Heart left ventricle (tissue), 16 donors: ENCODE data around the gene FAM193B. TPM values are rescaled to one million over a fixed set of nuclear protein-coding genes. Genes with fewer than 3 reads are reported as not detected.

Experiments used
- ATAC-seq, 4 donors: fragments of 200-7000 bp; cut with Tn5 transposase; one replicate each; pipeline ENCODE4 v1.9.1; 2020 to 2022; ENCODE audit warnings: moderate library complexity in 4 of 4, mild to moderate bottlenecking in 3 of 4, moderate number of reproducible peaks in 1 of 4
- DNase-seq, 5 donors: peaks; one replicate each; pipeline ENCODE4 v3.0.0-alpha.2; 2020
- H3K27ac ChIP-seq, 12 donors: fragments of 200-600 bp; sonication (generic) in 4 of 12; one replicate each; pipeline versions ENCODE4 v1.5.0 to v1.8.0; 2016 to 2022; ENCODE audit warnings: mild to moderate bottlenecking in 2 of 12
- H3K27me3 ChIP-seq, 9 donors: fragments of 200-600 bp; sonication (generic) in 2 of 9; one replicate each; pipeline versions ENCODE4 v1.5.1 to v1.8.0; 2016 to 2022; ENCODE audit warnings: mild to moderate bottlenecking in 3 of 9
- H3K36me3 ChIP-seq, 9 donors: fragments of 200-600 bp; sonication (generic) in 2 of 9; one replicate each; pipeline versions ENCODE4 v1.5.0 to v1.8.0; 2018 to 2022; ENCODE audit warnings: mild to moderate bottlenecking in 2 of 9
- H3K4me1 ChIP-seq, 12 donors: fragments of 200-600 bp; sonication (generic) in 4 of 12; one replicate each; pipeline versions ENCODE4 v1.5.0 to v1.8.0; 2016 to 2022; ENCODE audit warnings: mild to moderate bottlenecking in 3 of 12
- H3K4me3 ChIP-seq, 12 donors: fragments of 200-600 bp; sonication (generic) in 4 of 12; one replicate each; pipeline versions ENCODE4 v1.5.0 to v1.8.0; 2017 to 2022; ENCODE audit warnings: mild to moderate bottlenecking in 9 of 12, moderate library complexity in 4 of 12
- H3K9me3 ChIP-seq, 12 donors: fragments of 200-600 bp; sonication (generic) in 4 of 12; one replicate each; pipeline versions ENCODE4 v1.5.0 to v1.8.0; 2016 to 2022; ENCODE audit warnings: mild to moderate bottlenecking in 1 of 12
- CTCF ChIP-seq, 12 donors: fragments of 200-600 bp; sonication (generic) in 4 of 12; IDR thresholded peaks; one replicate each; pipeline versions ENCODE4 v1.5.0 to v1.8.0; 2018 to 2022; ENCODE audit warnings: antibody characterized with exemption in 12 of 12, mild to moderate bottlenecking in 5 of 12
- POLR2A ChIP-seq, 2 donors: fragments of 450-650 bp; IDR thresholded peaks; one replicate each; pipeline ENCODE4 v1.6.1; 2017; ENCODE audit warnings: antibody characterized with exemption in 2 of 2, mild to moderate bottlenecking in 2 of 2, moderate library complexity in 2 of 2
- WGBS, 4 donors: extraction: QIAGEN DNeasy Blood & Tissue Kit in 2 of 4; methylation state at CpG; one replicate each; pipeline versions ENCODE4 v1.1.5 to v1.1.7; 2013 to 2018; 5-methylcytosine and 5-hydroxymethylcytosine counted together
- intact Hi-C, 10 donors: fragments of 100-400 bp; cut with DNase I; formaldehyde crosslinking; loops; one replicate each; pipeline versions ENCODE4 v1.11.1 to v1.14.2; 2022
- polyA plus RNA-seq, 2 donors: library from polyadenylated mRNA; stranded (reverse); fragments of 200-250 nt; gene quantifications; one replicate each; pipeline ENCODE4 v1.2.3, GENCODE V29; 2013
- total RNA-seq, 9 donors: library from RNA; depleted of rRNA in 2 of 9; stranded (reverse); fragments of >200 nt in 2 of 9; fragmentation: NEBNext Ultra II Directional in 3 of 9; extraction: Animal tissue kit (Norgen Biotek cat#: 25700) in 3 of 9; gene quantifications; one replicate each; pipeline versions ENCODE4 v1.1.0 to v1.2.4, GENCODE V29; 2016 to 2023
- donor health status: ischemic (EF 13 %, LVEDD 7.1; RV severe dilation, severe dysfunction).
- donor health status: healthy with polysubstance abuse.
- donor health status: DM: no; HTN: yes; CAD: no.
- donor health status: DM: no; HTN: no; CAD: no.
- donor health status: ischemic (EF 25% LVEDD 6.9; RV normal size, moderate dysfunction).
- donor health status: ischemic (EF 25% LVEDD 5.7; RV mildly dilated, moderate dysfunction).
- donor health status: healthy.
- donor health status: DM: yes; HTN: yes; CAD: no.
- donor health status: ischemic (EF 35%, LVEDD 5.7; RV mildly dilated, moderate dysfunction).
- donor health status: nonischemic (EF 11% LVEDD 7.7; RV severe dilation, severe dysfunction).
- donor health status: DM: yes; HTN: yes; CAD: no.
- donor health status: PGD.
- donor health status: ischemic (EF 29% LVEDD 5.4; RV normal size, mild dysfunction).
- donor health status: nonischemic (EF 23%, LVEDD 6.1; RV moderate dilation, normal function).

Gene FAM193B
- total and polyA plus RNA-seq, 11 donors, result 13.1 to 58.9 (median 20.2) TPM

- 90 to 96% (median 94%) methylated on average over 8 of the region's 8 CpGs for WGBS, 4 donors
- Histone ChIP-seq H3K36me3 (peaks cover 6 to 38% (median 35%) of the 10 kb centered on the region in 9 donors), H3K27me3 (peaks cover 0 to 13% (median 0%) of the 10 kb centered on the region in 9 donors), H3K9me3 (no peaks in the 10 kb centered on the region), H3K27ac (no peak overlapping the region), H3K4me3 (no peak overlapping the region), H3K4me1 (peaks cover 0 to 29% (median 15%) of the 10 kb centered on the region in 12 donors)
- TF ChIP-seq CTCF (IDR thresholded peaks at IDR 0.05), result no peak
- no peak for TF ChIP-seq POLR2A (IDR thresholded peaks at IDR 0.05)
- ATAC-seq (no peak), DNase-seq (no peak)
- intact Hi-C loops, result loop anchor here in 5 of 10 donors (5.0 to 10.0 kb wide), 5 partner anchors 37 to 79 kb away; partner anchors contain the start of genes DDX41 (in 2 of the 5) and FAM193B (in 1 of the 5)
These were observed 39.7 kb upstream of the FAM193B start for GRCh38 chr5:177594071-177594470.

GRCh38 chr5:177593511-177593910 is 39.1 kb upstream of the FAM193B start:
- H3K4me1 ChIP-seq, result peaks cover 0 to 23% (median 14%) of the 10 kb centered on the region in 12 donors
- intact Hi-C loops, result loop anchor here in 5 of 10 donors (5.0 to 10.0 kb wide), 5 partner anchors 36 to 79 kb away; partner anchors contain the start of genes DDX41 (in 2 of the 5) and FAM193B (in 1 of the 5)
- H3K27ac ChIP-seq, result no peak overlapping the region
- DNase-seq (no peak), ATAC-seq (no peak)
- H3K36me3 ChIP-seq, result peaks cover 6 to 38% (median 35%) of the 10 kb centered on the region in 9 donors
- H3K9me3 ChIP-seq, result no peaks in the 10 kb centered on the region
- H3K27me3 ChIP-seq, result peaks cover 0 to 15% (median 0%) of the 10 kb centered on the region in 9 donors
- WGBS, 4 donors, result 88 to 93% (median 92%) methylated on average over 3 of the region's 3 CpGs
- peak overlapping the region in 4 of 12 donors; percentile 73 to 95 (median 86) for H3K4me3 ChIP-seq
- TF ChIP-seq CTCF (IDR thresholded peaks at IDR 0.05) (no peak), POLR2A (IDR thresholded peaks at IDR 0.05) (no peak)

DNA sequence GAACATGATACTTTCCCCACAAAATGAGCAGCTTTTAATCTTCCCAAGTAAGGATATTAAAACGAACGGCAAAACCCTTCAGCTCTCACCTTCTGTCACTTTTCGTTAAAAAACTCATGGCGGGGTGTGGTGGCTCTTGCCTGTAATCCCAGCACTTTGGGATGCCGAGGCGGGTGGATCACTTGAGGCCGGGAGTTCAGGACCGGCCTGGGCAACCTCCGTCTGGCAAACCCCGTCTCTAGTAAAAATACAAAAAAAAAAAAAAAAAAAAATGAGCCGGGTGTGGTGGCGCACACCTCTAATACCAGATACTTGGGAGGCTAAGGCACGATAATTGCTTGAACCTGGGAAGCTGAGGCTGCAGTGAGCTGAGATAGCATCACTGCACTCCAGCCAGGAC is 38.5 kb upstream of the FAM193B start:
- 76 to 87% (median 82%) methylated on average over 13 of the region's 13 CpGs for WGBS, 4 donors
- Histone ChIP-seq H3K27me3 (peaks cover 0 to 15% (median 0%) of the 10 kb centered on the region in 9 donors), H3K9me3 (no peaks in the 10 kb centered on the region), H3K36me3 (peaks cover 6 to 38% (median 35%) of the 10 kb centered on the region in 9 donors), H3K4me1 (peaks cover 0 to 20% (median 14%) of the 10 kb centered on the region in 12 donors), H3K4me3 (peak overlapping the region; percentile 73 to 99 (median 84)), H3K27ac (peak overlapping the region in 2 of 12 donors; percentile 75 to 82)
- no peak for ATAC-seq
- DNase-seq, result no peak
- no peak for TF ChIP-seq POLR2A (IDR thresholded peaks at IDR 0.05)
- TF ChIP-seq CTCF (IDR thresholded peaks at IDR 0.05), result no peak
- intact Hi-C loops, result loop anchor here in 5 of 10 donors (5.0 to 10.0 kb wide), 5 partner anchors 36 to 78 kb away; partner anchors contain the start of genes DDX41 (in 2 of the 5) and FAM193B (in 1 of the 5)

DNA sequence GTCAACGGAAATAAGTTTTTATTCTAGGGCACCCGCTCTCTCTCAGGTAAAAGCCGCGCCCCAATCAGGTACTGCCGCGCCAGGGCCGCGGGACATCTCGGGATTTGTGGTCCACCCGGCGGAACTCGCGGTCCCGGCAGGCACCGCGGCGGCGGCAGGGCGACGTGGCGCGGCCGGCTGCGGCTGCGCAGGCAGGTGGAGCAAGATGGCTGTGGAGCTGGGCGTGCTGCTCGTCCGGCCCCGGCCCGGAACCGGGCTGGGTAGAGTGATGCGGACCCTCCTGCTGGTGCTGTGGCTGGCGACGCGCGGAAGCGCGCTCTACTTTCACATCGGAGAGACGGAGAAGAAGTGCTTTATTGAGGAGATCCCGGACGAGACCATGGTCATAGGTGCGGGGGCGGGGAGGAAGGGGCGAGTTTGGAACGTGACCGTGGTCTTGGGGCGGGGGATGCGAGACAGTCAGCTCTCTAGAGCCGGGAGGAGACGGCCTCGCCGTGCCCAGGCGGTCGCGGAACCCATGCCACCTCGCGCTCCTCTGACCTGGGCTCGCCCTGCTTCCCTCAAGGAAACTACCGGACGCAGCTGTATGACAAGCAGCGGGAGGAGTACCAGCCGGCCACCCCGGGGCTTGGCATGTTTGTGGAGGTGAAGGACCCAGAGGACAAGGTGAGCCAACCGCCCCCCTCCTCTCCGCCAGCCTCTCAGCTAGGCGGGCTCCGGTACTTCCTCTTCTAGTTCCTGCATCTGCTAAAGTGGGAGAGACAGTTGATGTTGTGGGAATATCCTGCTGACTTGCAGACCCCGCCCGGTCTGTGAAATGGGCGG is 37.9 kb upstream of the FAM193B start, which contains the start of gene TMED9:
TMED9 (plus strand) TSS at position 194 of the 825 bp plus-strand sequence; CDS start at position 206, 12 bp downstream.
- Histone ChIP-seq H3K36me3 (peaks cover 6 to 38% (median 35%) of the 10 kb centered on the region in 9 donors), H3K4me3 (peak within 1 kb of the TSS; percentile 73 to 99 (median 84)), H3K4me1 (peaks cover 0 to 20% (median 14%) of the 10 kb centered on the region in 12 donors), H3K27ac (peak within 1 kb of the TSS in 11 of 12 donors; percentile 36 to 89 (median 77)), H3K27me3 (peaks cover 0 to 15% (median 0%) of the 10 kb centered on the region in 9 donors), H3K9me3 (no peaks in the 10 kb centered on the region)
- intact Hi-C loops, result loop anchor here in 5 of 10 donors (5.0 to 10.0 kb wide), 5 partner anchors 35 to 77 kb away; partner anchors contain the start of genes DDX41 (in 2 of the 5) and FAM193B (in 1 of the 5)
- 1 to 2% (median 1%) methylated on average over 45 to 71 of the region's 71 CpGs for WGBS, 4 donors
- TF ChIP-seq CTCF (IDR thresholded peaks at IDR 0.05) (peak in 5 of 12 donors; percentile 9 to 45 (median 33)), POLR2A (IDR thresholded peaks at IDR 0.05) (peak; percentile 34 to 93)
- DNase-seq (peak; percentile 81 to 93 (median 86)), ATAC-seq (peak; percentile 81 to 99 (median 97))
